Smooth muscle cell (in vitro differentiated cells): ENCODE results near the gene DNM1. TPM values are rescaled to one million over a fixed set of nuclear protein-coding genes. Genes with fewer than 3 reads are reported as not detected.

Experiments
- DNase-seq: peaks from one replicate; lab custom pipeline; 2025; ENCODE audit not compliant: unreplicated experiment; lab: John Stamatoyannopoulos, UW
- H2AFZ ChIP-seq: fragments of 200-600 bp; sonication (generic); 2 replicates; pipeline ENCODE4 v1.6.0; 2016; ENCODE audit warnings: antibody characterized with exemption, low read depth, mild to moderate bottlenecking
- H3F3A ChIP-seq: fragments of 200-600 bp; sonication (generic); 2 replicates; pipeline ENCODE4 v1.6.0; 2017; ENCODE audit warnings: antibody characterized with exemption, low read depth
- H3K27ac ChIP-seq: fragments of 200-600 bp; sonication (generic); 2 replicates; pipeline ENCODE4 v1.5.1; 2016; ENCODE audit warnings: low read depth, mild to moderate bottlenecking
- H3K27me3 ChIP-seq: fragments of 200-600 bp; sonication (generic); 2 replicates; pipeline ENCODE4 v1.6.1; 2016; ENCODE audit warnings: low read depth, mild to moderate bottlenecking
- H3K36me3 ChIP-seq: fragments of 200-600 bp; sonication (generic); 2 replicates; pipeline ENCODE4 v1.5.1; 2016; ENCODE audit warnings: low read depth
- H3K4me1 ChIP-seq: fragments of 200-600 bp; sonication (generic); 2 replicates; pipeline ENCODE4 v1.5.1; 2016; ENCODE audit warnings: low read depth
- H3K4me2 ChIP-seq: fragments of 200-600 bp; sonication (generic); 2 replicates; pipeline ENCODE4 v1.6.0; 2016; ENCODE audit warnings: mild to moderate bottlenecking
- H3K4me3 ChIP-seq: fragments of 200-600 bp; sonication (generic); 2 replicates; pipeline ENCODE4 v1.5.1; 2016; ENCODE audit warnings: mild to moderate bottlenecking
- H3K79me2 ChIP-seq: fragments of 200-600 bp; sonication (generic); 2 replicates; pipeline ENCODE4 v1.6.0; 2016; ENCODE audit warnings: low read depth, mild to moderate bottlenecking
- H3K9ac ChIP-seq: fragments of 200-600 bp; sonication (generic); 2 replicates; pipeline ENCODE4 v1.6.0; 2016; ENCODE audit warnings: low read depth
- H3K9me3 ChIP-seq: fragments of 200-600 bp; sonication (generic); replicated peaks from 2 replicates; pipeline ENCODE4 v1.5.1; 2016; ENCODE audit warnings: low read depth
- H4K20me1 ChIP-seq: fragments of 200-600 bp; sonication (generic); 2 replicates; pipeline ENCODE4 v1.6.0; 2016; ENCODE audit warnings: low read depth
- WGBS: methylation state at CpG from one replicate; pipeline ENCODE4 v1.1.7; 2016; ENCODE audit warnings: low lambda C conversion rate; 5-methylcytosine and 5-hydroxymethylcytosine counted together
- polyA plus RNA-seq: library from polyadenylated mRNA; unstranded; fragments of >200 nt; fragmentation: Nextera tagmentation; extraction: Ambion mirVana; gene quantifications from 2 replicates; pipeline ENCODE4 v1.2.1, GENCODE V29; 2016
- total RNA-seq: library from RNA; depleted of rRNA; stranded (reverse); fragments of >200 nt; gene quantifications from 2 replicates; pipeline ENCODE4 v1.2.3, GENCODE V29; 2014
- TF ChIP-seq, protein P1 (sequence below): fragments of 200-600 bp; sonication (generic); IDR thresholded peaks from 2 replicates; pipeline ENCODE4 v1.5.1; 2017; ENCODE audit warnings: borderline replicate concordance, mild to moderate bottlenecking, antibody characterized with exemption; ENCODE audit not compliant: insufficient read depth, poor library complexity, severe bottlenecking

DNM1 gene
- total and polyA plus RNA-seq, 2 experiments from 2014 or later: 25.3 to 50.7 TPM

DNA sequence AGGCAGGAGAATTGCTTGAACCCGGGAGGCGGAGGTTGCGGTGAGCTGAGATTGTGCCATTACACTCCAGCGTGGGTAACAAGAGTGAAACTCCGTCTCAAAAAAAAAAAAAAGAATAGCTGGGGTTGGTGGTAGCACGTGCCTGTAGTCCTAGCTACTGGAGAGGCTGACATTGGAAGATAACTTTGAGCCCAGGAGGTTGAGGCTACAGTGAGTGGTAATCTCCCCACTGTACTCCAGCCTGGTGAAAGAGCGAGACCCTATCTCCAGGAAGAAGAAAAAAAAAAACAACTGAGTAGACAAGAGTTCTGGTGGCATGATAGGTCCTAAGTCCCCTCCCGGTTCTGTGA, 46.4 kb downstream of the DNM1 start:
- Histone ChIP-seq H3K9ac (no peak overlapping the region), H3K27ac (no peak overlapping the region), H3K4me1 (peaks cover 12% of the 10 kb centered on the region), H2AFZ (no peak overlapping the region), H4K20me1 (no peaks in the 10 kb centered on the region), H3K4me2 (no peak overlapping the region), H3K36me3 (no peaks in the 10 kb centered on the region), H3K9me3 (no peaks in the 10 kb centered on the region), H3K27me3 (no peaks in the 10 kb centered on the region), H3K4me3 (no peak overlapping the region), H3K79me2 (no peaks in the 10 kb centered on the region), H3F3A (peaks cover 22% of the 10 kb centered on the region)
- TF ChIP-seq, protein P1, sequence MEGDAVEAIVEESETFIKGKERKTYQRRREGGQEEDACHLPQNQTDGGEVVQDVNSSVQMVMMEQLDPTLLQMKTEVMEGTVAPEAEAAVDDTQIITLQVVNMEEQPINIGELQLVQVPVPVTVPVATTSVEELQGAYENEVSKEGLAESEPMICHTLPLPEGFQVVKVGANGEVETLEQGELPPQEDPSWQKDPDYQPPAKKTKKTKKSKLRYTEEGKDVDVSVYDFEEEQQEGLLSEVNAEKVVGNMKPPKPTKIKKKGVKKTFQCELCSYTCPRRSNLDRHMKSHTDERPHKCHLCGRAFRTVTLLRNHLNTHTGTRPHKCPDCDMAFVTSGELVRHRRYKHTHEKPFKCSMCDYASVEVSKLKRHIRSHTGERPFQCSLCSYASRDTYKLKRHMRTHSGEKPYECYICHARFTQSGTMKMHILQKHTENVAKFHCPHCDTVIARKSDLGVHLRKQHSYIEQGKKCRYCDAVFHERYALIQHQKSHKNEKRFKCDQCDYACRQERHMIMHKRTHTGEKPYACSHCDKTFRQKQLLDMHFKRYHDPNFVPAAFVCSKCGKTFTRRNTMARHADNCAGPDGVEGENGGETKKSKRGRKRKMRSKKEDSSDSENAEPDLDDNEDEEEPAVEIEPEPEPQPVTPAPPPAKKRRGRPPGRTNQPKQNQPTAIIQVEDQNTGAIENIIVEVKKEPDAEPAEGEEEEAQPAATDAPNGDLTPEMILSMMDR: no peak
- no peak for DNase-seq
- WGBS: 80% methylated on average over 8 of the region's 8 CpGs

DNA sequence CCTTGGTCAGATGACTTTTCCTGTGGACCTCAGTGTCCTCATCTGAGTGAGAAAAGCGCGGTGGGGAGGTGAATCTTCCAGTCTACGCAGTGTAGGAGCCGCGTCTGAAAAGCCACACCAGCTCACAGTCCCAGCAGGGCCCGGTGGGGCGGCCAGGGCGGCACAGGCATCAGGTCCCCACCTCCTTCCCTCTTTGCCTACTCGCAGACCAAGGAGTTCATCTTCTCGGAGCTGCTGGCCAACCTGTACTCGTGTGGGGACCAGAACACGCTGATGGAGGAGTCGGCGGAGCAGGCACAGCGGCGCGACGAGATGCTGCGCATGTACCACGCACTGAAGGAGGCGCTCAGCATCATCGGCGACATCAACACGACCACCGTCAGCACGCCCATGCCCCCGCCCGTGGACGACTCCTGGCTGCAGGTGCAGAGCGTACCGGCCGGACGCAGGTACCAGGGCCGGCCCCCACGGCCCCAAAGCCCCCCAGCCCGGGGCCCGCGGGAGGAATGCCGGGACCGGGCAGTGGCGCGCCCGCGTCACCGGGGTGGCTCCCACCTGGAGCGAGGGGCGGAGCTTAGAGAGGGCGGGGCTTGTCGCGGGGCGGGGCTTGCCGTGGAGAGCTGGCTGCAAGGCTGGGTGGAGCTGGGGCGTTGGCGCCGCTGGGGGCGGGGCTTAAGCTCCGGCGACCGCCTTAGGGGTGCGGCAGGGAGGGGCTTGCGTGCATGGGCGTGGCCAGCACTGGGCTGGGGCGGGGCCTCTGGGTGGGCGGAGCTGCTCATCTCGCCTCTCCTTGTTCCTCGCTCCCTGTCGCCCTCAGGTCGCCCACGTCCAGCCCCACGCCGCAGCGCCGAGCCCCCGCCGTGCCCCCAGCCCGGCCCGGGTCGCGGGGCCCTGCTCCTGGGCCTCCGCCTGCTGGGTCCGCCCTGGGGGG, 47.0 kb downstream of the DNM1 start:
- H4K20me1 ChIP-seq: no peaks in the 10 kb centered on the region
- peaks cover 27% of the 10 kb centered on the region for H3F3A ChIP-seq
- H3K9me3 ChIP-seq: no peaks in the 10 kb centered on the region
- DNase-seq: peak; percentile 57
- 26% methylated on average over 35 of the region's 81 CpGs for WGBS
- H3K4me1 ChIP-seq: peaks cover 8% of the 10 kb centered on the region
- no peak overlapping the region for H3K9ac ChIP-seq
- H3K27me3 ChIP-seq: no peaks in the 10 kb centered on the region
- TF ChIP-seq, protein P1: no peak
- no peaks in the 10 kb centered on the region for H3K79me2 ChIP-seq
- peak overlapping the region; percentile 45 for H3K4me3 ChIP-seq
- H3K36me3 ChIP-seq: no peaks in the 10 kb centered on the region
- H3K4me2 ChIP-seq: peak overlapping the region; percentile 86
- H3K27ac ChIP-seq: no peak overlapping the region
- no peak overlapping the region for H2AFZ ChIP-seq

DNA sequence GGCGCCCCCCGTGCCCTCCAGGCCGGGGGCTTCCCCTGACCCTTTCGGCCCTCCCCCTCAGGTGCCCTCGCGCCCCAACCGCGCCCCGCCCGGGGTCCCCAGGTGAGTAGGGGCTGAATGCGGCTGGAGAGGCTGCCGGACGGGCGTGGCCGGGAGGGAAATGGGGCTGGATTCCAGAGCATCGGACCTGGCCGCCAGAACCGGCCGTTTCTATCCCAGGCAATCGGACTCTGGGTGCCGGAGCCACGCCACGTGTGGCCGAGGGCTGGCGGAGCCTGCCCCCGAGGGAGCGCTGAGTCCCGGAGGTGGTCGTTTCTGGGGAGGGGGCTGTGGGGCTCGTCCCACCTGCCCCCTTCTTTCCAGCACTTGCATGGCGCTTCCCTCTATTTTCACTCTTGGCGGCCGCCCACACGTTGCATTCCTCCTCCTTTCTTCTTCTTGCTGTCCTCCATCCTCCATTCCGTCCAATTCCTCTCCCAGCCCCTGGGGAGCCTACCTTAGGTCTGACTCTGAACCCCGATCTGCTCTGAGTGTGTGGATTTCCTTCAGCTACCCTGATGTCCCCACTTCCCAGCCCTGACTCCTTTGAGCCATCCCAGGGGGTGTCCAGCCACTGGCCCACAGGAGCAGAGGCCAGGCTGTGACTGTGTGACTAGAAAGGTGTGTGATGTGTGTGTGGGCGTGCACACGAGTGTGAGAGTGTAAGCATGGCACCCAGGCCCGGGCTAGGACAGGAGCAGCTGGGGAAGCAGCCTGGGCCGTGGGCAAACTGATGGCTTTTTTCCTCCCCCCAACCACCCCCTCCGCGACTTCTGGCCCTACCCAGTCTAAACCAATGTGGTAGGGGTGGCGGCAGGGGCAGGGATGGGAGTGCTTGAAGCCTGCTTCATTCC, 47.9 kb downstream of the DNM1 start:
- TF ChIP-seq, protein P1: no peak
- Histone ChIP-seq H3K27ac (no peak overlapping the region), H3K36me3 (no peaks in the 10 kb centered on the region), H3K9me3 (no peaks in the 10 kb centered on the region), H4K20me1 (peaks cover 9% of the 10 kb centered on the region), H3K27me3 (no peaks in the 10 kb centered on the region), H3K4me2 (peak overlapping the region; percentile 86), H3K9ac (no peak overlapping the region), H3K79me2 (no peaks in the 10 kb centered on the region), H3K4me1 (peaks cover 1% of the 10 kb centered on the region), H3F3A (peaks cover 22% of the 10 kb centered on the region), H3K4me3 (peak overlapping the region; percentile 45), H2AFZ (no peak overlapping the region)
- 54% methylated on average over 19 of the region's 43 CpGs for WGBS
- DNase-seq: no peak
